Activated T-cell treated with anti-CD3 and anti-CD28 coated beads, Interleukin-2, amount 50 U/mL, for 1 hour (primary cell): ENCODE measurements around the gene RFNG.

Experiments
- DNase-seq: peaks from one replicate; pipeline ENCODE4 v3.0.0-alpha.2; 2020

The RFNG gene

GRCh38 chr17:82051776-82052637 is at the start of gene RFNG, which contains the start of gene GPS1:
Gene RFNG, minus strand, starts transcription at chr17:82051811. Its CDS starts 45 bp downstream, at chr17:82051766.
Gene GPS1, plus strand, starts transcription at chr17:82051898. Its CDS starts 34 bp downstream, at chr17:82051932.
- peak; percentile 84 for DNase-seq

- DNase-seq = no peak
Measured at GRCh38 chr17:82101301-82101715, 49.7 kb upstream of the RFNG start.

- DNase-seq = no peak
Measured at GRCh38 chr17:82100502-82101298, 49.1 kb upstream of the RFNG start.

- DNase-seq = no peak
Measured at GRCh38 chr17:82098939-82099763, 47.5 kb upstream of the RFNG start.

GRCh38 chr17:82098169-82098938 is 46.7 kb upstream of the RFNG start, which contains the start of gene FASN:
Gene FASN, minus strand, starts transcription at chr17:82098236. Its CDS starts 1,791 bp downstream, at chr17:82096445.
- DNase-seq = peak; percentile 96

- no peak for DNase-seq
Measured at GRCh38 chr17:82097919-82098168, 46.2 kb upstream of the RFNG start.

- peak; percentile 51 for DNase-seq
Measured at GRCh38 chr17:82097184-82097918, 45.7 kb upstream of the RFNG start.

GRCh38 chr17:82096709-82097183 is 45.1 kb upstream of the RFNG start:
- DNase-seq = no peak

- DNase-seq = no peak
Measured at GRCh38 chr17:82095777-82096708, 44.4 kb upstream of the RFNG start.

- DNase-seq = no peak
Measured at GRCh38 chr17:82094931-82095776, 43.5 kb upstream of the RFNG start.

GRCh38 chr17:82092995-82093751 is 41.6 kb upstream of the RFNG start:
- no peak for DNase-seq

- no peak for DNase-seq
Measured at GRCh38 chr17:82092628-82092994, 41.0 kb upstream of the RFNG start.

GRCh38 chr17:82092094-82092586 is 40.5 kb upstream of the RFNG start:
- DNase-seq = no peak

GRCh38 chr17:82091264-82092066 is 39.9 kb upstream of the RFNG start:
- DNase-seq = no peak

- no peak for DNase-seq
Measured at GRCh38 chr17:82090549-82091263, 39.1 kb upstream of the RFNG start.

GRCh38 chr17:82089723-82090548 is 38.3 kb upstream of the RFNG start:
- DNase-seq = no peak
